HUES6 (cell line): ENCODE measurements around the gene ARMC9.
A peak's percentile ranks its signal among the peaks of the same experiment; 100 is the strongest.
"Not testable (repeated sequence)": the region's sequence is repeated elsewhere in the genome, so short reads cannot be mapped to it uniquely, and the experiment has no call there.

Experiments
- H3K27ac ChIP-seq: 2 replicates; pipeline ENCODE4 v1.7.0; 2013; ENCODE audit warnings: low read depth, mild to moderate bottlenecking, low read length, inconsistent platforms
- H3K27me3 ChIP-seq: 2 replicates; pipeline ENCODE4 v1.6.1; 2013; ENCODE audit warnings: low read length; ENCODE audit not compliant: control insufficient read depth, insufficient read depth
- H3K36me3 ChIP-seq: 2 replicates; pipeline ENCODE4 v1.6.1; 2013; ENCODE audit warnings: low read length; ENCODE audit not compliant: control insufficient read depth, insufficient read depth
- H3K4me1 ChIP-seq: 2 replicates; pipeline ENCODE4 v1.6.1; 2013; ENCODE audit warnings: low read length; ENCODE audit not compliant: control insufficient read depth, insufficient read depth
- H3K4me3 ChIP-seq: 2 replicates; pipeline ENCODE4 v1.5.1; 2013; ENCODE audit warnings: low read depth, low read length
- H3K9ac ChIP-seq: one replicate; pipeline ENCODE4 v1.6.1; 2013; ENCODE audit warnings: mild to moderate bottlenecking, low read length
- H3K9me3 ChIP-seq: 2 replicates; pipeline ENCODE4 v1.6.1; 2013; ENCODE audit warnings: low read depth, low read length; ENCODE audit not compliant: control insufficient read depth, insufficient read depth

The ARMC9 gene

DNA sequence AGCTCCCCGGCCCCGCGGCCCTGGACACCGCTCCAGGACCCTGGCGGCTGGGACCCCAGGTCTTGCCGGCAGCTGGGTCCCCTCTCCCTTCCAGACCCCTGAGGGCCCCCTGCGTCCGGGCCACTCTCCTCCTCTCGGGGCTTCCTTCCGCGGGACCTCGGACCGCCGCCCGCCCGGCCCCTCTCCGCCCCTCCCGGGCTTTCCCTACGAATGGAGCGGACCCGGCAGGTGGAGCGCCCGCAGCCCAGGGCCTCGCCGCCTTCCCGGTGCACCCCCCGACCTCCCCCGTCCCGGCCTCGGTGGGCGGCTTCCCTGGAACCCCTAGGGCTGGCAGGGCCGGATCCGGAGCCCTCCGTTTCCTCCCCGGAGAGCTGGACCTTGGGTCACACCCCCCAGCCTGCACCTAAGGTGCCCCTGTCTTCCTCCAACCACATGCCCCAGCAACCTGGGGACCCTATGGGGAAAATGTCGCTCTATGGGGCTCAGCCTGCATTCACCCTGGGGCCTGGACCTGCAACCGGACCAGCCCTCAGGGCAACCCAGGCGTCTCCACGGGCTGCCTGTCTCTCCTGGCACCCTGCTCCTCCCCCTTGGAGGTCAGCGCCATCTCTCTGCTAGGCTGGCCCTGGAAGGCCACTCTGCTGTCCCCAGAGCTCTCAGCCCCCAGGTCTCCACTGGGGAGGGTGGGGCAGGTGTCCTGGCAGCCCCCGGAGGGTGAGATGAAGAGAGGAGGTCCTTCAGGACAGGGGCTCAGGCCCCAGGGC lies 197.8 kb downstream of the ARMC9 start:
- Histone ChIP-seq H3K36me3 (peaks cover 22% of the 10 kb centered on the region), H3K27ac (no peak overlapping the region), H3K4me3 (peak overlapping the region; percentile 74), H3K9me3 (no peaks in the 10 kb centered on the region), H3K9ac (peak overlapping the region; percentile 69), H3K4me1 (peaks cover 45% of the 10 kb centered on the region), H3K27me3 (peaks cover 4% of the 10 kb centered on the region; the same call in 1 of the 2 replicates)

DNA sequence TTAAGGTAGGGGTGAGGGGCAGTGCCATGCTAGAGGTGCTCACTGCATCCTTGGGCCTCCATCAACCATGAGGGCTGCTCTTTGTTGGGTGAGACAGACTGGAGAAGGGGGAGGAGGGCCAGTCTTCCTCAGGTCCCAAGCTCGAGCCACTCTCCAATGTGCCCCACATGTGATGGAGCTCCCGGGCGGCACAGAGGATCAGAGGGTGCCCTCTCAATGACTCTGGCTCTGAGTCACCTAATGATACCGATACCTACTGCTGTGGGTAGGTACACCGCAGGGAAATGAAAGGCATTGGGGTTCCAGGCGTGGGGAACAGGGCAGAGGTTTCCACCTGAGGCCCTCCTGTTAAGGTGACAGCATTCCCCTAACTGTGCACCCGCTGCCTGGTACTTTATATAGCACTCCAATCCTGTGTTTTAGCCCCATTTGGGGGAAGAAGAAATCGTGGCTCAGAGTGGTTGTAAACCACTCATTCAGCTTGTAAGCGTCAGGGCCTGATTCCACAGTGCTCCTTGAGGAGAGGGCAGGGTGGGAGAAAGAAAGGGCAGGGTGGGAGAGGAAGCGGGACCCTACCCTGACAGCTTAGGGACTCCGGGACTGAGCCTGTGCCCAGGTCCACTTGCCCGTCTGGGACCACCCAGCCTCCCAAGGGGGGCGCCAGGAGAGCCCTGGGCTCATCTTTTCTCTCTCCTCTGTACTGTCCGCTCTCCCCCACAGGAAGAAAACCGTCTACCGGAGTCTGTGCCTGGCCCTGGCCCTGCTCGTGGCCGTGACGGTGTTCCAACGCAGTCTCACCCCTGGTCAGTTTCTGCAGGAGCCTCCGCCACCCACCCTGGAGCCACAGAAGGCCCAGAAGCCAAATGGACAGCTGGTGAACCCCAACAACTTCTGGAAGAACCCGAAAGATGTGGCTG lies 198.8 kb downstream of the ARMC9 start:
- Histone ChIP-seq H3K9me3 (no peaks in the 10 kb centered on the region), H3K27ac (no peak overlapping the region), H3K4me1 (peaks cover 47% of the 10 kb centered on the region), H3K27me3 (peaks cover 4% of the 10 kb centered on the region; the same call in 1 of the 2 replicates), H3K36me3 (peaks cover 22% of the 10 kb centered on the region), H3K9ac (peak overlapping the region; percentile 21), H3K4me3 (peak overlapping the region; percentile 74; the same call in 1 of the 2 replicates)

DNA sequence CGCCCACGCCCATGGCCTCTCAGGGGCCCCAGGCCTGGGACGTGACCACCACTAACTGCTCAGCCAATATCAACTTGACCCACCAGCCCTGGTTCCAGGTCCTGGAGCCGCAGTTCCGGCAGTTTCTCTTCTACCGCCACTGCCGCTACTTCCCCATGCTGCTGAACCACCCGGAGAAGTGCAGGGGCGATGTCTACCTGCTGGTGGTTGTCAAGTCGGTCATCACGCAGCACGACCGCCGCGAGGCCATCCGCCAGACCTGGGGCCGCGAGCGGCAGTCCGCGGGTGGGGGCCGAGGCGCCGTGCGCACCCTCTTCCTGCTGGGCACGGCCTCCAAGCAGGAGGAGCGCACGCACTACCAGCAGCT lies 199.5 kb downstream of the ARMC9 start:
- Histone ChIP-seq H3K4me1 (peaks cover 41% of the 10 kb centered on the region), H3K27me3 (peaks cover 4% of the 10 kb centered on the region; the same call in 1 of the 2 replicates), H3K9ac (no peak overlapping the region), H3K36me3 (peaks cover 22% of the 10 kb centered on the region), H3K4me3 (no peak overlapping the region), H3K27ac (no peak overlapping the region), H3K9me3 (no peaks in the 10 kb centered on the region)

DNA sequence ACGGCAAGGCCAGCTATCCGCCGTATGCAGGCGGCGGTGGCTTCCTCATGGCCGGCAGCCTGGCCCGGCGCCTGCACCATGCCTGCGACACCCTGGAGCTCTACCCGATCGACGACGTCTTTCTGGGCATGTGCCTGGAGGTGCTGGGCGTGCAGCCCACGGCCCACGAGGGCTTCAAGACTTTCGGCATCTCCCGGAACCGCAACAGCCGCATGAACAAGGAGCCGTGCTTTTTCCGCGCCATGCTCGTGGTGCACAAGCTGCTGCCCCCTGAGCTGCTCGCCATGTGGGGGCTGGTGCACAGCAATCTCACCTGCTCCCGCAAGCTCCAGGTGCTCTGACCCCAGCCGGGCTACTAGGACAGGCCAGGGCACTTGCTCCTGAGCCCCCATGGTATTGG lies 200.2 kb downstream of the ARMC9 start:
- H3K36me3 ChIP-seq: peaks cover 22% of the 10 kb centered on the region
- no peaks in the 10 kb centered on the region for H3K9me3 ChIP-seq
- H3K27ac ChIP-seq: no peak overlapping the region
- peak overlapping the region; percentile 20 for H3K9ac ChIP-seq
- peaks cover 35% of the 10 kb centered on the region for H3K4me1 ChIP-seq
- no peak overlapping the region for H3K4me3 ChIP-seq
- H3K27me3 ChIP-seq: peaks cover 4% of the 10 kb centered on the region; the same call in 1 of the 2 replicates

DNA sequence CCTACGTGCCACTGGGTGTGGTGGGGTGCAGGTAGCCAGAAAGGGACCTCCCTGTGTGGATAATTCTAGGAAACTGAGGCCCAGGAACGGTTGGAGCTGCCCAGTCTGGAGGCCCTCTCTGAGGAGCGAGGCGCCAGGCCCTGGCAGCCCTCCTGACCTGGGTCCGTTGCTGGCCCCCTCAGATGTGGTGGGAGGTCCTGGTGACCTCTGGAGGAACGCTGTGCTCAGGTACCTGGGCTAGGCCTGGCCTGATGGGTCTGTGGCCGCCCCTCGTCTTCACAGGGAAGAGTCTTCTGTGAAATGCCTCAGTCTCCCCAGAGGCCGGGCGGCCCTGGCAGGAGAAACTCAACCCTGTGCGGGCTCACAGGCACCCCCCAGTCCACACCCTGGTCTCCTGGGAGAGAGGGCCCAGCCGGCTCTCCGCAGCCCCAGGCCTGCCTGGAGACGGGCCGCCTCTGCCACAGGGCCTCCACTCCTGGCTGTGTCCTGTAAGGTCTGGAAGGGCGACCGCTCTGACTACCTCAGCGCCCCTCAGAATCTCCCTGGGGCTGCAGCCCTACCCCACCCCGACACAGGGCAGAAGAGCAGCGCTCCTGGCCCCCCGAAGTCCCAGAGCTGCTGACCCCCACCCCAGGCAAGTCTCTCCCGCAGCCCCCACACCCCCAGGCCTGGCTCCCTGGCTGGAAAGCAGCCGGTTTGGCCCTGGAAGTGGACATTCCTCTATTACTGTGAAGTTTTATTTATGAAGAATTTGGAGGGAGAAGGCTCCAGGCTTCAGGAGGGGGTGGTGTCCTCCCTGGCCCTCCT lies 200.8 kb downstream of the ARMC9 start:
- Histone ChIP-seq H3K27me3 (peaks cover 4% of the 10 kb centered on the region; the same call in 1 of the 2 replicates), H3K9ac (peak overlapping the region; percentile 20), H3K4me3 (no peak overlapping the region), H3K4me1 (peaks cover 31% of the 10 kb centered on the region), H3K27ac (no peak overlapping the region), H3K9me3 (no peaks in the 10 kb centered on the region), H3K36me3 (peaks cover 22% of the 10 kb centered on the region)

DNA sequence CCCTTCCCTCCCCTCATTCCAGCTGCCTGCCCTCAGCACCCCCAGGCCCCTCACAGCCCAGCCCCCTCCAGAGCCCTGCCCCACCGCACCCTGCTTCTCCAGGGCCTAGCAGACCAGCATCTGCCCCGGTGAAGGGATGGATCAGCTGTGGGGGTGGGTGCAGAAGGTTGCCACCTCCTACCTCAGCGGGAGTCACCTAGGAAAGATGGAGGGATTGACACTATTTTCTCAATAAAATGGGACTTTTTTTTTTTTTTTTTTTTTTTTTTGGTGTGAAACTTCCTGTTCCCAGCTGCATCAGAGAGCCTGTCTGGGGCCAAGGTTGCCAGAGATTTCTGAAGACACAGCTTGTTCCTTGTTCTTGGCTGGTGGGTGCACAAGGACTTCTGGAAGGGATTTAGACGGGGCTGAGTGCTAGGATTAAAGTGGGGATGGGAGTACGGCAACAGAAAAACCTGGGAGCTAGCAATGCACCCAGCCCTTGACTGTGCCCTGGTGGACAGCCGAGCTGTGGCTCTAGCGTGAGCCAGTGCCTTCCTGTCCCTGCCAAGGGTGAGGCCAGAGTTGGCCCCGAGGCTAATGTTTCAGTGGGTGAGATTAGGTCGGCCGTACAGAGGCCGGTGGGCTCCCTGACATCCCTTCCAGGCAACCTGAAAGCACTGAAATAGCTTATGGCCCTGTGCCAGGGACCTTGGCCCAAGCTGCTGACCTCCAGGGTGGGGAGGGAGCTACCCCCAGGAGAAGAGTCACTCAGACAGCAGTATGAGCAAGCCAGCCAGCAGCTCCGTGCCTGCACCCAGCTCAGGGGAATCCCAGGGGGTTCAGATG lies 201.6 kb downstream of the ARMC9 start:
- no peak overlapping the region for H3K4me3 ChIP-seq
- H3K9ac ChIP-seq: no peak overlapping the region
- H3K27me3 ChIP-seq: peaks cover 4% of the 10 kb centered on the region; the same call in 1 of the 2 replicates
- H3K4me1 ChIP-seq: peaks cover 27% of the 10 kb centered on the region
- no peaks in the 10 kb centered on the region for H3K9me3 ChIP-seq
- no peak overlapping the region for H3K27ac ChIP-seq
- H3K36me3 ChIP-seq: peaks cover 22% of the 10 kb centered on the region

DNA sequence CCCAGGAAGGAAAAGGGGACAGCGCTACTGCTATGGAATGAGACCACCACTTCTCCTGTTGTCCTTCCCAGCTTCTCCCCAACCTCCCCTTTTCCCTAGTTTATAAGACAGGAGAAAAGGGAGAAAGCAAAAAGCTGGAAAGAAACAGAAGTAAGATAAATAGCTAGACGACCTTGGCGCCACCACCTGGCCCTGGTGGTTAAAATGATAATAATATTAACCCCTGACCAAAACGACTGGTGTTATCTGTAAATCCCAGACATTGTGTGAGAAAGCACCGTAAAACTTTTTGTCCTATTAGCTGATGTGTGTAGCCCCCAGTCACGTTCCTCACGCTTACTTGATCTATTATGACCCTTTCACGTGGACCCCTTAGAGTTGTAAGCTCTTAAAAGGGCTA lies 202.2 kb downstream of the ARMC9 start:
- not testable (repeated sequence) for H3K4me3 ChIP-seq, H3K27me3 ChIP-seq, H3K9ac ChIP-seq, H3K9me3 ChIP-seq, H3K27ac ChIP-seq
- H3K4me1 ChIP-seq: peaks cover 30% of the 10 kb centered on the region
- peaks cover 22% of the 10 kb centered on the region for H3K36me3 ChIP-seq

DNA sequence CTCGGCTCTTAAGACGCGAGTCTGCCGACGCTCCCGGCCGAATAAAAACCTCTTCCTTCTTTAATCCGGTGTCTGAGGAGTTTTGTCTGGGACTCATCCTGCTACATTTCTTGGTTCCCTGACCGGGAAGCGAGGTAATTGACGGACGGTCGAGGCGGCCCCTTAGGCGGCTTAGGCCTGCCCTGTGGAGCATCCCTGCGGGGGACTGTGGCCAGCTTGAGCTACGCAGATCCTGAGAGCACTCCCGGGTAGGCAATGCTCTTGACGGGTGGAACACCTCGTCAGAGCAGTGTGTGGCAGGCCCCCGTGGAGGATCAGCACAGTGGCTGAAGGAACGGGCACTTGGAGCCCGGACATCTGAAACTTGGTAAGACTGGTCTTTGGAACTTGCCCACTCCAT lies 202.7 kb downstream of the ARMC9 start:
- peaks cover 33% of the 10 kb centered on the region for H3K4me1 ChIP-seq
- not testable (repeated sequence) for H3K27me3 ChIP-seq, H3K27ac ChIP-seq, H3K4me3 ChIP-seq, H3K9ac ChIP-seq, H3K9me3 ChIP-seq
- peaks cover 22% of the 10 kb centered on the region for H3K36me3 ChIP-seq

DNA sequence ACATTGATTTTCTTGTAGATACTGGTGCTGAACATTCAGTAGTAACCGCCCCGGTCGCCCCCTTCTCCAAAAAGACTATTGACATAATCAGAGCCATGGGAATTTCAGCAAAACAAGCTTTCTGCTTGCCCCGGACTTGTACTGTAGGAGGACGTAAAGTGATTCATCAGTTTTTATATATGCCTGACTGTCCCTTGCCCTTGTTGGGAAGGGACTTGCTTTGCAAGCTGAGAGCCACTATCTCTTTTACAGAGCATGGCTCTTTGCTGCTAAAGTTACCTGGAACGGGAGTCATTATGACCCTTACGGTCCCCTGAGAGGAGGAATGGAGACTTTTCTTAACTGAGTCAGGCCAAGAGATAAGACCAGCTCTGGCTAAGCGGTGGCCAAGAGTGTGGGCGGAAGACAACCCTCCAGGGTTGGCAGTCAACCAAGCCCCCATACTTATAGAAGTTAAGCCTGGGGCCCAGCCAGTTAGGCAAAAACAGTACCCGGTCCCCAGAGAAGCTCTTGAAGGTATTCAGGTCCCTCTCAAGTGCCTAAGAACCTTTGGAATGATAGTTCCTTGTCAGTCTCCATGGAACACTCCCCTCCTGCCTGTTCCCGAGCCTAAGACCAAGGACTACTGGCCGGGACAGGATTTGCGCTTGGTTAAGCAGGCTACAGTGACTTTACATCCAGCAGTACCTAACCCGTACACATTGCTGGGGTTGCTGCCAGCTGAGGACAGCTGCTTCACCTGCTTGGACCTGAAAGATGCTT lies 205.2 kb downstream of the ARMC9 start:
- not testable (repeated sequence) for H3K27me3 ChIP-seq, H3K27ac ChIP-seq, H3K9ac ChIP-seq, H3K9me3 ChIP-seq, H3K4me3 ChIP-seq, H3K36me3 ChIP-seq
- H3K4me1 ChIP-seq: peaks cover 29% of the 10 kb centered on the region
